Kidney (tissue), 14 donors: ENCODE data around the gene LCAT. TPM values are rescaled to one million over a fixed set of nuclear protein-coding genes. Genes with fewer than 3 reads are reported as not detected.

Experiments used
- DNase-seq, 5 donors: peaks; one replicate each; pipeline ENCODE4 v3.0.0-alpha.2; 2013 to 2020
- FAIRE-seq: peaks from 2 replicates; lab custom pipeline; 2012; peaks lifted over from hg19 to GRCh38; lab: Jason Lieb, UNC
- H3K27ac ChIP-seq, 2 donors: one replicate each; pipeline ENCODE4 v1.7.0; 2013; ENCODE audit warnings: low read depth in 2 of 2, low read length in 2 of 2, inconsistent platforms in 1 of 2
- H3K27me3 ChIP-seq: one replicate; pipeline ENCODE4 v1.7.1; 2013; ENCODE audit warnings: low read length, inconsistent platforms; ENCODE audit not compliant: control insufficient read depth, insufficient read depth
- H3K36me3 ChIP-seq, 3 donors: one replicate each; pipeline versions ENCODE4 v1.7.0 to v1.7.1; 2013; ENCODE audit warnings: low read length in 3 of 3, control low read depth in 1 of 3, inconsistent platforms in 1 of 3; ENCODE audit not compliant: insufficient read depth in 3 of 3, control insufficient read depth in 2 of 3
- H3K4me1 ChIP-seq, 3 donors: one replicate each; pipeline versions ENCODE4 v1.7.0 to v1.7.1; 2013; ENCODE audit warnings: low read length in 3 of 3, inconsistent platforms in 1 of 3, low read depth in 1 of 3; ENCODE audit not compliant: control insufficient read depth in 2 of 3, insufficient read depth in 2 of 3
- H3K4me3 ChIP-seq, 3 donors: one replicate each; pipeline versions ENCODE4 v1.7.0 to v1.8.1; 2013; ENCODE audit warnings: low read length in 3 of 3, control low read depth in 1 of 3, inconsistent platforms in 1 of 3
- H3K9ac ChIP-seq, 3 donors: one replicate each; pipeline versions ENCODE4 v1.7.0 to v1.7.1; 2013; ENCODE audit warnings: low read length in 3 of 3, control low read depth in 1 of 3, inconsistent platforms in 1 of 3
- H3K9me3 ChIP-seq, 3 donors: one replicate each; pipeline versions ENCODE4 v1.7.0 to v1.7.1; 2013; ENCODE audit warnings: low read length in 3 of 3, control low read depth in 1 of 3, inconsistent platforms in 1 of 3; ENCODE audit not compliant: control insufficient read depth in 2 of 3, insufficient read depth in 1 of 3
- intact Hi-C: fragments of 100-400 bp; cut with DNase I; formaldehyde crosslinking; loops from one replicate; pipeline ENCODE4 v1.11.1; 2022
- polyA plus RNA-seq: library from polyadenylated mRNA; stranded (reverse); fragments of 350-450 nt; fragmentation: Illumina TruSeq; extraction: RNeasy Lipid Tissue Mini Kit (QIAGEN cat#74804); gene quantifications from one replicate; pipeline ENCODE4 v1.2.3, GENCODE V29; 2014; ENCODE audit warnings: low read depth, low replicate concordance; ENCODE audit not compliant: insufficient read depth
- total RNA-seq: library from RNA; stranded (reverse); fragmentation: NEBNext Ultra II Directional; extraction: Animal tissue kit (Norgen Biotek cat#: 25700); gene quantifications from one replicate; pipeline ENCODE4 v1.2.1, GENCODE V29; 2021
- TF ChIP-seq, protein P1 (sequence below): IDR thresholded peaks from 3 replicates; pipeline ENCODE4 v1.5.1; 2012; ENCODE audit warnings: mild to moderate bottlenecking, moderate library complexity, borderline replicate concordance; ENCODE audit not compliant: insufficient read depth; ENCODE audit errors: extremely low read depth
- donor health status: control.
- donor health status: control.
- donor health status: control.
- donor health status: control.
- donor health status: control.
- donor health status: DM: yes; HTN: yes; CAD: no.
- donor health status: Normal renal cell carcinoma (clear cell type).

LCAT gene
- total and polyA plus RNA-seq, 2 donors from 2014 or later, result 10.2 to 27.4 TPM

DNA sequence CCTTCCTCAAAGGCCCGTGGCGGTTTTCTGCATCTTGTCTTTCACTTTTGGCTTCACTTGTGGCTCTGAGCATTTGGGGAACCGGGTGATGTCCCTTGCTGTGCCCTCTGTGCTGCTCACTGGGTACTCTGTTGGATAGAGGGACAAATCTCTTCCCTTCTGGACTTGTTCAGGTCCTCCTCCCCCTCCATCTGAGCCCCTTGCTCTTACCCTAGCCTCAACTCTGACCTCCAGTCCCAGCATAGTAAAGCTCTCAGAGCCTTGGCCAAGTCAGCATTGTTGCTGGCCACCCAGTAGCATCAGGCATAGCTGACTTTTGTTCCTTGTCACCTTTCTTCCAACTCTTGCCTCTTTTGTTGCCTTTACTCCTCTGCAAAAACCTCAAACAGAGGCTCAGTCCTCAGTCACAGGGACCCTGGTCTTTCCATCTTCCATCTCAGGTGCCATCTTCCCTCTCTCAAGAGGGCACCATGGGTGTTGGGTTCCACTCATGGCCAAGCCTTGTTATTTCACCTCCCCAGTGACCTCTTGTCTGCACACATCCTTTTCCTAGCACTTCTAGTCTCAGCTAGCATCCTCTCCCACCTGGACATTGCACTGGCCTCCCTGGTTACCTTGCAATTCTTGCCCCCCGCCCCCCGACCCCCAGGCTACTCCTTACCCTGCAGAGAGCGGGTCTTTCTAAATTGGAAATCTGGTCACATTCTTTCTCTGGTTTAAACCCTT is 6.9 kb downstream of the LCAT start:
- Histone ChIP-seq H3K9me3 (no peaks in the 10 kb centered on the region), H3K27ac (peak overlapping the region; percentile 90 to 92), H3K4me3 (peak overlapping the region; percentile 70 to 86 (median 84)), H3K36me3 (peaks cover 0 to 6% (median 2%) of the 10 kb centered on the region in 3 donors), H3K9ac (peak overlapping the region; percentile 52 to 93 (median 59)), H3K4me1 (peaks cover 0 to 25% (median 11%) of the 10 kb centered on the region in 3 donors), H3K27me3 (no peaks in the 10 kb centered on the region)
- TF ChIP-seq, protein P1, sequence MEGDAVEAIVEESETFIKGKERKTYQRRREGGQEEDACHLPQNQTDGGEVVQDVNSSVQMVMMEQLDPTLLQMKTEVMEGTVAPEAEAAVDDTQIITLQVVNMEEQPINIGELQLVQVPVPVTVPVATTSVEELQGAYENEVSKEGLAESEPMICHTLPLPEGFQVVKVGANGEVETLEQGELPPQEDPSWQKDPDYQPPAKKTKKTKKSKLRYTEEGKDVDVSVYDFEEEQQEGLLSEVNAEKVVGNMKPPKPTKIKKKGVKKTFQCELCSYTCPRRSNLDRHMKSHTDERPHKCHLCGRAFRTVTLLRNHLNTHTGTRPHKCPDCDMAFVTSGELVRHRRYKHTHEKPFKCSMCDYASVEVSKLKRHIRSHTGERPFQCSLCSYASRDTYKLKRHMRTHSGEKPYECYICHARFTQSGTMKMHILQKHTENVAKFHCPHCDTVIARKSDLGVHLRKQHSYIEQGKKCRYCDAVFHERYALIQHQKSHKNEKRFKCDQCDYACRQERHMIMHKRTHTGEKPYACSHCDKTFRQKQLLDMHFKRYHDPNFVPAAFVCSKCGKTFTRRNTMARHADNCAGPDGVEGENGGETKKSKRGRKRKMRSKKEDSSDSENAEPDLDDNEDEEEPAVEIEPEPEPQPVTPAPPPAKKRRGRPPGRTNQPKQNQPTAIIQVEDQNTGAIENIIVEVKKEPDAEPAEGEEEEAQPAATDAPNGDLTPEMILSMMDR, result no peak
- intact Hi-C loops, result no loop called here
- DNase-seq (peak in 2 of 5 donors; percentile 61 to 78), FAIRE-seq (no peak)

- Histone ChIP-seq H3K4me1 (peaks cover 0 to 25% (median 11%) of the 10 kb centered on the region in 3 donors), H3K4me3 (peak within 1 kb of the TSS; percentile 70 to 86 (median 84)), H3K9ac (peak within 1 kb of the TSS; percentile 80 to 93 (median 84)), H3K36me3 (peaks cover 0 to 2% (median 0%) of the 10 kb centered on the region in 3 donors), H3K27me3 (no peaks in the 10 kb centered on the region), H3K27ac (peak within 1 kb of the TSS; percentile 90 to 92), H3K9me3 (no peaks in the 10 kb centered on the region)
- intact Hi-C loops, result no loop called here
- FAIRE-seq (no peak), DNase-seq (peak in 4 of 5 donors; percentile 53 to 90 (median 78))
- TF ChIP-seq, protein P1, result no peak
Measured at GRCh38 chr16:67936124-67936879, 7.6 kb downstream of the LCAT start, which contains the start of gene PSMB10. Gene PSMB10 (minus strand): TSS chr16:67936850. CDS start chr16:67936749, 101 bp downstream.

DNA sequence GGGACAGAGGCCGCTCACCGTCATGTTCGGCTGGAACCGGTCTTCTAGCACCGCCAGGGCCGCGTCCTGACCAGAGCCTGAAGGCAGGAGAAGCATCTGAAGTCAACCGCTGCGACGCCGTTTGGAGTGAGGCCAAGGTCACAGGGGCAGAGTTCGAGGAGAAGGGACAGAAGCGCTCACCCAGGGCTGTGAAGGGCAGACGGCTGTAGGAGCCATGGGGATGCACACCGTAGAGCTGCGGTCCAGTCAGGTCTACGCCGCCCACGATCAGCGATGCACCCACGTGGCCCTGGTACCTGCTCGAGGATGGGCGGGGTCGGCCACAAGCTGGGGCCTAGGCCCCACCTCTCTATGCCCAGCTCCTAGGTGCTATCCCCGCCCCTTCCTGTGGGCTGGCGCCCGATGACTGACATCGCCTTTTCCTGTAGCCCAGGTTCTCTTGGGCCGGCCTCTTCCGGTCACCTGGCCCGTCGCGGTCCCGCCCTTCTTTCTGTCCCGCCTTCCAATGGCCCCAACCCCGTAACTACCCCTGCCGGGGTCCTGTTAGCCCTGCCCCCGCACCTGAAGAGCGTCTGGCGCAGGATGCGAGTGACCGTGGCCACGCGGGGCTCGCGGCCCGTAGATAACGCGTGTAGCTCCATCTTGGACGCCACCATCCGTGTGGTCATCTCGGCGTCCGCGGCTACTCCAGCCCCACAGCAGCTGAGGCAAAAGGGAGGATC is 8.4 kb downstream of the LCAT start:
- peaks cover 0 to 25% (median 11%) of the 10 kb centered on the region in 3 donors for H3K4me1 ChIP-seq
- FAIRE-seq, result peak; percentile 82
- no peaks in the 10 kb centered on the region for H3K9me3 ChIP-seq
- H3K36me3 ChIP-seq, result peaks cover 0 to 2% (median 0%) of the 10 kb centered on the region in 3 donors
- peak; percentile 97 to 99 (median 98) for DNase-seq
- intact Hi-C loops, result no loop called here
- H3K4me3 ChIP-seq, result peak overlapping the region; percentile 70 to 86 (median 84)
- H3K9ac ChIP-seq, result peak overlapping the region; percentile 80 to 93 (median 84)
- peak overlapping the region; percentile 90 to 92 for H3K27ac ChIP-seq
- no peaks in the 10 kb centered on the region for H3K27me3 ChIP-seq
- TF ChIP-seq, protein P1, result no peak
